ENCODE results near the gene ZNF26.
"Not testable (repeated sequence)": the region's sequence is repeated elsewhere in the genome, so short reads cannot be mapped to it uniquely, and the experiment has no call there.

Gene ZNF26

DNA sequence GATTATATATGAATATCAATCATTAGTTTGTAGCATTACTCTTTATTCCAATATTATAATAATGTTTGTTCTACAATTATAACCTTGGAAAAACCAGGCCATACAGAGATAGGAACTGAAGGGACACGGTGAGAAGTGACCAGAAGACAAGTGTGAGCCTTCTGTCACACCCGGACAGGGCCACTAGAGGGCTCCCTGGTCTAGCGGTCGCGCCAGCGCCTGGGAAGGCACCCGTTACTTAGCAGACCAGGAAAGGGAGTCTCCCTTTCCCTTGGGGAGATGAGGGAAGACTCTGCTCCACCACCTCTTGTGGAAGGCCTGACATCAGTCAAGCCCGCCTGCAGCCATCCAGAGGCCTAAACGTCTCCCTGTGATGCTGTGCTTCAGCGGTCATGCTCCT lies 22.2 kb upstream of the ZNF26 start:
- in situ Hi-C loops (cut with HindIII; ENCODE audit: low sequenced_read_pairs); DNase-seq (ENCODE audit: low read depth, low spot score); H3K4me3 ChIP-seq (ENCODE audit: low read depth, low read length): not testable (repeated sequence)
- TF ChIP-seq, protein P1, sequence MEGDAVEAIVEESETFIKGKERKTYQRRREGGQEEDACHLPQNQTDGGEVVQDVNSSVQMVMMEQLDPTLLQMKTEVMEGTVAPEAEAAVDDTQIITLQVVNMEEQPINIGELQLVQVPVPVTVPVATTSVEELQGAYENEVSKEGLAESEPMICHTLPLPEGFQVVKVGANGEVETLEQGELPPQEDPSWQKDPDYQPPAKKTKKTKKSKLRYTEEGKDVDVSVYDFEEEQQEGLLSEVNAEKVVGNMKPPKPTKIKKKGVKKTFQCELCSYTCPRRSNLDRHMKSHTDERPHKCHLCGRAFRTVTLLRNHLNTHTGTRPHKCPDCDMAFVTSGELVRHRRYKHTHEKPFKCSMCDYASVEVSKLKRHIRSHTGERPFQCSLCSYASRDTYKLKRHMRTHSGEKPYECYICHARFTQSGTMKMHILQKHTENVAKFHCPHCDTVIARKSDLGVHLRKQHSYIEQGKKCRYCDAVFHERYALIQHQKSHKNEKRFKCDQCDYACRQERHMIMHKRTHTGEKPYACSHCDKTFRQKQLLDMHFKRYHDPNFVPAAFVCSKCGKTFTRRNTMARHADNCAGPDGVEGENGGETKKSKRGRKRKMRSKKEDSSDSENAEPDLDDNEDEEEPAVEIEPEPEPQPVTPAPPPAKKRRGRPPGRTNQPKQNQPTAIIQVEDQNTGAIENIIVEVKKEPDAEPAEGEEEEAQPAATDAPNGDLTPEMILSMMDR (IDR thresholded peaks at IDR 0.05; ENCODE audit: low read depth, low read length) = peak; percentile 44

GRCh38 chr12:132965796-132966195 lies 20.4 kb upstream of the ZNF26 start:
- TF ChIP-seq, protein P1 (IDR thresholded peaks at IDR 0.05; ENCODE audit: low read depth, low read length) = no peak
- H3K4me3 ChIP-seq (ENCODE audit: low read depth, low read length) = no peak overlapping the region
- DNase-seq (ENCODE audit: low read depth, low spot score) = no peak
- in situ Hi-C loops (cut with HindIII; ENCODE audit: low sequenced_read_pairs) = no loop called here

GRCh38 chr12:132966676-132967415 lies 19.3 kb upstream of the ZNF26 start:
- TF ChIP-seq, protein P1 (IDR thresholded peaks at IDR 0.05; ENCODE audit: low read depth, low read length) = no peak
- in situ Hi-C loops (cut with HindIII; ENCODE audit: low sequenced_read_pairs) = no loop called here
- DNase-seq (ENCODE audit: low read depth, low spot score) = no peak
- no peak overlapping the region for H3K4me3 ChIP-seq (ENCODE audit: low read depth, low read length)

DNA sequence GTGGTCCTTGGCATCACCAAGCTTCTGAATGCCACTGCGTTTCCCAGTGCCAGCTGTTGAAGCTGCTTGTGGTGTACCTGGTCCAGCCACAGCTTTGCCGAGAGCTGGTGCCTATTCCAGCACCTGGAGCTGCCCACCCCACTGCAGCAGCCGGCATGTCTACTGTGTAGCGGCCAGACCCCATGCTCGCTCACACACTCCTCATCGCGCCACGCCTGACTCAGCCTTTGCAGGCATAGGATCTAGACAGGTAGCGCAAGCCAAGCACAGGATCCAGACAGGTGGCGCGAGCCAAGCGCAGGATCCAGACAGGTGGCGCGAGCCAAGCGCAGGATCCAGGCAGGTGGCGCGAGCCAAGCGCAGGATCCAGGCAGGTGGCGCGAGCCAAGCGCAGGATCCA lies 18.4 kb upstream of the ZNF26 start:
- DNase-seq (ENCODE audit: low read depth, low spot score) = no peak
- in situ Hi-C loops (cut with HindIII; ENCODE audit: low sequenced_read_pairs) = no loop called here
- no peak overlapping the region for H3K4me3 ChIP-seq (ENCODE audit: low read depth, low read length)
- TF ChIP-seq, protein P1 (IDR thresholded peaks at IDR 0.05; ENCODE audit: low read depth, low read length) = no peak

DNA sequence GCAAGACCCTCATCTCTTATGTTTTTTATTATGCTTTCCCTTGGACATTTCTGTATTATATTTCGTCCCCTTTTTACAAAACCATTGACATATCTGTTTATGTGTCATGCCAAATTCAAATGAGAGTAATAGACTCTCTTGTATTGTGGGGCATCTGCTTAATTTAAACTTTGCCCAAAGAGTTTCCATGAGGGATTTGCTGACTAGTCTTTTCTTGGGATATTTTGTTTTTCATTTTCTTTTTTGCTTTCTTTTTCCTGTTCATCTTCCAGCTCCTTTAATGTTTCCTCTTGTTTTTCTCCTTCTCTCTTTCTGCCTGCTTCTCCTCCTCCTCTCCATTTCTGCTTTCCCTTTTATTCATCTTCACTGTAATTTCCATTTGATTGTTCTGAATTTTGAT lies 13.8 kb upstream of the ZNF26 start:
- H3K4me3 ChIP-seq (ENCODE audit: low read depth, low read length) = no peak overlapping the region
- DNase-seq (ENCODE audit: low read depth, low spot score) = no peak
- TF ChIP-seq, protein P1 (IDR thresholded peaks at IDR 0.05; ENCODE audit: low read depth, low read length) = no peak
- in situ Hi-C loops (cut with HindIII; ENCODE audit: low sequenced_read_pairs) = no loop called here

- in situ Hi-C loops (cut with HindIII; ENCODE audit: low sequenced_read_pairs); DNase-seq (ENCODE audit: low read depth, low spot score); H3K4me3 ChIP-seq (ENCODE audit: low read depth, low read length): not testable (repeated sequence)
- TF ChIP-seq, protein P1 (IDR thresholded peaks at IDR 0.05; ENCODE audit: low read depth, low read length) = peak; percentile 38
Observed at GRCh38 chr12:132976870-132977269, 9.3 kb upstream of the ZNF26 start.

Data from astrocyte of the spinal cord (primary cell).